Measurements from ENCODE around the gene SMR3A. TPM values are rescaled to one million over a fixed set of nuclear protein-coding genes. Genes with fewer than 3 reads are reported as not detected.

Gene SMR3A
- total and polyA plus RNA-seq, 2 of the 4 experiments (the other 2 are of a cell fraction) = not detected

DNA sequence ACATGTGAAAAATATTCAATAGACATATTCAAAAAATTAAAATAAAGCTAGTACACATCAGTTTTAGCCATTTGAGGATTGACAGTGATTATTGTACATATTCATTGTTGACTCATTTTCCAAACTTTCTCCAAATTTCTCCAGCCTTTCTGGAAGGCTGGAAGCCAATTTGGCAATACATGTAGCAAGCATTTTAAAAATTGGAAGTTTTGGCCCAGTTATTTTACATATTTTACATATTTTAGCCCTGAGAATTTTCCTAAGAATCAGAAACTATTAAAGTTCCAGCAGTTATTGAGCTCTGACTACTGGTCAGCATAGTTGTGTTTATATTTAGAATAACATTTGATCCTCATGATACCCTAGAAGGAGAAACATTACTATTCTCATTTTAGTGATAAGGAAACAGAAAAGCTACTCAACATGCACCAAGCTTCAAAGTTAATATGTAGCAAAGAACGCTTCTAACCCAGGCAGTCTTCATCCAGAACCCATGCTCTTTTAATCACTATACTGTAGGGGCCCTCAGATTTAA lies 22.6 kb upstream of the SMR3A start:
- dilution Hi-C loops (cut with HindIII; ENCODE audit: low sequenced_read_pairs, unreplicated experiment) = no loop called here
- no peak for DNase-seq
- no peak for TF ChIP-seq POLR2A (IDR thresholded peaks at IDR 0.05; ENCODE audit: low read depth, low read length)
- TF ChIP-seq MAFK (IDR thresholded peaks at IDR 0.05; ENCODE audit: low read depth, low read length) = no peak
- TF ChIP-seq RCOR1 (IDR thresholded peaks at IDR 0.05; ENCODE audit: insufficient replicate concordance, low read length) = no peak
- TF ChIP-seq BHLHE40 (IDR thresholded peaks at IDR 0.05; ENCODE audit: low read depth, low read length) = no peak
- no peak for TF ChIP-seq MXI1 (IDR thresholded peaks at IDR 0.05; ENCODE audit: borderline replicate concordance, low read depth, low read length)

More for the DNA sequence above, 22.6 kb upstream of the SMR3A start:
- no peak overlapping the region for H2BK5ac ChIP-seq (ENCODE audit: low read depth, low read length, poor library complexity, severe bottlenecking)
- H3K36me3 ChIP-seq (ENCODE audit: control insufficient read depth, insufficient read depth, low read length) = no peaks in the 10 kb centered on the region
- no peak overlapping the region for H3K4ac ChIP-seq (ENCODE audit: low read depth, low read length)
- H3K4me2 ChIP-seq (ENCODE audit: low read depth, low read length) = no peak overlapping the region
- no peak overlapping the region for H2BK120ac ChIP-seq (ENCODE audit: low read depth, low read length)
- no peaks in the 10 kb centered on the region for H3K27me3 ChIP-seq (ENCODE audit: control insufficient read depth, insufficient read depth, low read length)
- intact Hi-C loops (cut with micrococcal nuclease) (no loop called here), in situ Hi-C loops (cut with MboI; ENCODE audit: low sequenced_read_pairs) (no loop called here)
- ChIA-PET POLR2A (ENCODE audit: unreplicated experiment) (no interaction called here), CTCF (no interaction called here)
- no peak overlapping the region for H4K91ac ChIP-seq (ENCODE audit: insufficient read depth, low read depth, low read length)
- no CpG with 5 or more reads among the region's 1 CpG for WGBS, 2 experiments (ENCODE audit: extremely low coverage in 2 of 2, insufficient read length in 1 of 2)
- H3K9me1 ChIP-seq (ENCODE audit: insufficient read depth, low read length) = no peaks in the 10 kb centered on the region
- no peaks in the 10 kb centered on the region for H3K9me3 ChIP-seq (ENCODE audit: control insufficient read depth, insufficient read depth, low read length)
- H3K4me1 ChIP-seq (ENCODE audit: control insufficient read depth, insufficient read depth, low read length) = no peaks in the 10 kb centered on the region
- H2AK5ac ChIP-seq (ENCODE audit: low read depth, low read length) = no peak overlapping the region
- no TSS peak for BruUV-seq (replicated peaks)
- H3K18ac ChIP-seq (ENCODE audit: low read depth, low read length) = no peak overlapping the region
- H2AK9ac ChIP-seq (replicated peaks; ENCODE audit: low read depth, low read length, poor library complexity) = no peak overlapping the region
- no peak overlapping the region for H3K14ac ChIP-seq (replicated peaks; ENCODE audit: low read depth, low read length)
- H3K56ac ChIP-seq (ENCODE audit: extremely low read depth, insufficient read depth, low read length) = no peak overlapping the region
- H3K27ac ChIP-seq (ENCODE audit: insufficient read depth, low read length) = no peak overlapping the region
- H3K4me3 ChIP-seq (ENCODE audit: insufficient read depth, low read depth, low read length) = no peak overlapping the region
- H3K79me1 ChIP-seq (ENCODE audit: low read depth in 1 of 2, low read length in 2 of 2) = no peaks in the 10 kb centered on the region
- no peaks in the 10 kb centered on the region for H4K20me1 ChIP-seq (ENCODE audit: insufficient read depth, low read length)
- H2AFZ ChIP-seq (replicated peaks; ENCODE audit: low read length, poor library complexity) = no peak overlapping the region
- H3K23ac ChIP-seq (ENCODE audit: low read depth, low read length) = no peak overlapping the region
- no peak overlapping the region for H3K9ac ChIP-seq (ENCODE audit: low read depth, low read length)
- no peak overlapping the region for H2BK20ac ChIP-seq (ENCODE audit: low read depth, low read length)
- H2BK15ac ChIP-seq (ENCODE audit: low read depth, low read length) = no peak overlapping the region
- H4K8ac ChIP-seq (ENCODE audit: low read depth in 2 of 2, low read length in 2 of 2) = no peak overlapping the region
- H4K5ac ChIP-seq (ENCODE audit: low read depth, low read length) = no peak overlapping the region
- no peak for ATAC-seq (ENCODE audit: low read depth)

All from IMR-90 (cell line).